Fibroblast of lung (primary cell): ENCODE data around the gene KCNQ1OT1. TPM values are rescaled to one million over a fixed set of nuclear protein-coding genes. Genes with fewer than 3 reads are reported as not detected.

Experiments
- DNase-seq, 2 donors: peaks; one replicate each; pipeline versions ENCODE4 v3.0.0 to v3.0.0-alpha.2; 2010; ENCODE audit warnings: low read depth in 2 of 2
- H2AFZ ChIP-seq: 2 replicates; pipeline ENCODE4 v1.5.1; 2012; ENCODE audit warnings: low read length, control low read depth, inconsistent platforms
- H3K27ac ChIP-seq: 2 replicates; pipeline ENCODE4 v1.5.1; 2011; ENCODE audit warnings: low read length, control low read depth; ENCODE audit not compliant: insufficient read depth
- H3K27me3 ChIP-seq: 2 replicates; pipeline ENCODE4 v1.5.1; 2011; ENCODE audit warnings: mild to moderate bottlenecking, low read length; ENCODE audit not compliant: control insufficient read depth, insufficient read depth
- H3K36me3 ChIP-seq: 2 replicates; pipeline ENCODE4 v1.5.1; 2011; ENCODE audit warnings: low read length; ENCODE audit not compliant: control insufficient read depth, insufficient read depth
- H3K4me1 ChIP-seq: 2 replicates; pipeline ENCODE4 v1.5.1; 2011; ENCODE audit warnings: low read length; ENCODE audit not compliant: control insufficient read depth, insufficient read depth; ENCODE audit errors: extremely low read depth
- H3K4me2 ChIP-seq: 2 replicates; pipeline ENCODE4 v1.5.1; 2011; ENCODE audit warnings: low read length, control low read depth; ENCODE audit not compliant: insufficient read depth; ENCODE audit errors: extremely low read depth
- H3K4me3 ChIP-seq, 4 experiments: fragments of 200-600 bp in 1 of 4; sonication (generic) in 1 of 4; replicated peaks in 1 of 4; 2 replicates each; pipeline ENCODE4 v1.5.1; 2011 to 2016; ENCODE audit warnings: low read length in 4 of 4, low read depth in 3 of 4, mild to moderate bottlenecking in 3 of 4, control low read depth in 2 of 4, inconsistent platforms in 1 of 4, mixed read lengths in 1 of 4; ENCODE audit not compliant: insufficient read depth in 1 of 4; ENCODE audit errors: control extremely low read depth in 1 of 4
- H3K79me2 ChIP-seq: 2 replicates; pipeline ENCODE4 v1.5.1; 2012; ENCODE audit warnings: mild to moderate bottlenecking, low read length, inconsistent platforms; ENCODE audit not compliant: control insufficient read depth, insufficient read depth
- H3K9ac ChIP-seq: 2 replicates; pipeline ENCODE4 v1.5.1; 2011; ENCODE audit warnings: mild to moderate bottlenecking, low read length, control low read depth; ENCODE audit not compliant: insufficient read depth
- H3K9me3 ChIP-seq: 2 replicates; pipeline ENCODE4 v1.5.1; 2012; ENCODE audit warnings: low read depth, low read length; ENCODE audit not compliant: control insufficient read depth, insufficient read depth
- H4K20me1 ChIP-seq: 2 replicates; pipeline ENCODE4 v1.5.1; 2011; ENCODE audit warnings: low read length; ENCODE audit not compliant: control insufficient read depth, insufficient read depth; ENCODE audit errors: extremely low read depth
- CTCF ChIP-seq, 2 donors: IDR thresholded peaks in 1 of 2; conservative IDR thresholded peaks in 1 of 2; 1 replicate in 1 of 2; 2 replicates in 1 of 2; pipeline ENCODE4 v1.5.1; 2011 to 2012; ENCODE audit warnings: low read length in 2 of 2, control low read depth in 1 of 2, inconsistent platforms in 1 of 2, low read depth in 1 of 2, mild to moderate bottlenecking in 1 of 2
- EZH2 ChIP-seq: IDR thresholded peaks from 2 replicates; pipeline ENCODE4 v1.5.1; 2012; ENCODE audit warnings: low read length, control low read depth, mild to moderate bottlenecking; ENCODE audit errors: missing control alignments
- polyA plus RNA-seq, 2 donors: library from polyadenylated mRNA; depleted of rRNA in 1 of 2; stranded (reverse) in 1 of 2; unstranded in 1 of 2; fragments of >200 nt; gene quantifications; 2 replicates each; pipeline ENCODE4 v1.2.1, GENCODE V29; 2011 to 2012; ENCODE audit warnings: missing spikeins in 1 of 2
- total RNA-seq: library from RNA; depleted of rRNA; stranded (reverse); fragments of >200 nt; gene quantifications from 2 replicates; pipeline ENCODE4 v1.2.1, GENCODE V29; 2014

KCNQ1OT1 gene
- total and polyA plus RNA-seq, 2 donors (not counting 1 experiment from before 2014, with no cell fraction given) = 0.11 to 1.8 TPM

GRCh38 chr11:2595204-2595603 lies 104.6 kb downstream of the KCNQ1OT1 start:
- Histone ChIP-seq H3K4me1 (no peaks in the 10 kb centered on the region), H2AFZ (no peak overlapping the region), H4K20me1 (no peaks in the 10 kb centered on the region), H3K9me3 (no peaks in the 10 kb centered on the region), H3K36me3 (no peaks in the 10 kb centered on the region), H3K79me2 (no peaks in the 10 kb centered on the region), H3K4me2 (no peak overlapping the region), H3K27ac (no peak overlapping the region), H3K9ac (no peak overlapping the region), H3K27me3 (no peaks in the 10 kb centered on the region), H3K4me3 (no peak overlapping the region)
- DNase-seq = no peak
- TF ChIP-seq EZH2 (no peak), CTCF (conservative IDR thresholded peaks at IDR 0.05 in 1 of 2, IDR thresholded peaks at IDR 0.05 in 1 of 2; ENCODE audit: low read depth in 1 of 2, low read length in 2 of 2) (no peak)

GRCh38 chr11:2594267-2594666 lies 105.5 kb downstream of the KCNQ1OT1 start:
- Histone ChIP-seq H3K27me3 (no peaks in the 10 kb centered on the region), H3K9me3 (no peaks in the 10 kb centered on the region), H3K4me3 (no peak overlapping the region), H4K20me1 (no peaks in the 10 kb centered on the region), H2AFZ (no peak overlapping the region), H3K4me2 (no peak overlapping the region), H3K36me3 (no peaks in the 10 kb centered on the region), H3K4me1 (no peaks in the 10 kb centered on the region), H3K9ac (no peak overlapping the region), H3K27ac (no peak overlapping the region), H3K79me2 (no peaks in the 10 kb centered on the region)
- TF ChIP-seq CTCF (conservative IDR thresholded peaks at IDR 0.05 in 1 of 2, IDR thresholded peaks at IDR 0.05 in 1 of 2; ENCODE audit: low read depth in 1 of 2, low read length in 2 of 2) (no peak), EZH2 (no peak)
- DNase-seq = no peak

- Histone ChIP-seq H3K27me3 (no peaks in the 10 kb centered on the region), H4K20me1 (no peaks in the 10 kb centered on the region), H3K36me3 (no peaks in the 10 kb centered on the region), H3K27ac (no peak overlapping the region), H2AFZ (no peak overlapping the region), H3K79me2 (no peaks in the 10 kb centered on the region), H3K9ac (no peak overlapping the region), H3K9me3 (no peaks in the 10 kb centered on the region), H3K4me3 (no peak overlapping the region), H3K4me1 (no peaks in the 10 kb centered on the region), H3K4me2 (no peak overlapping the region)
- TF ChIP-seq EZH2 = no peak
- no peak for TF ChIP-seq CTCF (conservative IDR thresholded peaks at IDR 0.05 in 1 of 2, IDR thresholded peaks at IDR 0.05 in 1 of 2; ENCODE audit: low read depth in 1 of 2, low read length in 2 of 2)
- DNase-seq = no peak
Observed at GRCh38 chr11:2593393-2593950, 106.3 kb downstream of the KCNQ1OT1 start.
